Measurements from ENCODE around the gene PDE6B. TPM values are rescaled to one million over a fixed set of nuclear protein-coding genes. Genes with fewer than 3 reads are reported as not detected.
"Not testable (repeated sequence)": the region's sequence is repeated elsewhere in the genome, so short reads cannot be mapped to it uniquely, and the experiment has no call there.

Gene PDE6B
- total RNA-seq, 1 experiment from 2014 or later, result 4.2 TPM

DNA sequence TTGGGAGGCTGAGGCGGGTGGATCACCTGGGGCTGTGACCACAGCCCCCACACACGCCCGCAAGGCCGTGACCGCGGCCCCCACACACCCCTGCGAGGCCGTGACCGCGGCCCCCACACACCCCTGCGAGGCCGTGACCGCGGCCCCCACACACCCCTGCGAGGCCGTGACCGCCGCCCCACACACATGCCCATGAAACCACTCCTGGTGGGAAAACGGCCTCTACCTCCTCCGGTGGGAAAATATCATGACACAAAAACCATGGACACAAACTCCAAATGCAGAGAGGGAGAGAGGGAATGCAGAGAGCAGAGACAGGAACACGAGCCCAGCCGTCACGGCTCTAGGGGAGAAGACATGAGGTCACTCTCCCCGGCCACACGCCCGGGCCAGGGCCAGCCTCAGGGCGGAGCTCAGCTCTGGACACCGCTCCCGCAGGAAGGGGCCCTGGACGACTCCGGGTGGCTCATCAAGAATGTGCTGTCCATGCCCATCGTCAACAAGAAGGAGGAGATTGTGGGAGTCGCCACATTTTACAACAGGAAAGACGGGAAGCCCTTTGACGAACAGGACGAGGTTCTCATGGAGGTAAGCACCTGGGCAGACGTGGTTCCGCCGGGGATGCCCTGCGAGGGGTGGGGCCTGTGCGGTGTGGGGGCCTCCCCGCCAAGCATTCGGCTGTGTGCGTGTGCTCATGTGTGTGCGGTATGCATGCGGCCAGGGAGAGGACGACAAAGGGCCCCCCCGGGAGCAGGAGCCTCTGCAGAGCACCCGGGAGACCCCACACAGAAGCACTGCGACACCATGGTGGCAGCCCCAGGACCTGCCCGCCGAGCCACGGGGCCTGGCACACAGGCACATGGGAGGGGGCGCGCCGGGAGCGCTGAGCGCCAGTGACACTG lies 31.3 kb downstream of the PDE6B start:
- no peak for DNase-seq (ENCODE audit: low read depth)

DNA sequence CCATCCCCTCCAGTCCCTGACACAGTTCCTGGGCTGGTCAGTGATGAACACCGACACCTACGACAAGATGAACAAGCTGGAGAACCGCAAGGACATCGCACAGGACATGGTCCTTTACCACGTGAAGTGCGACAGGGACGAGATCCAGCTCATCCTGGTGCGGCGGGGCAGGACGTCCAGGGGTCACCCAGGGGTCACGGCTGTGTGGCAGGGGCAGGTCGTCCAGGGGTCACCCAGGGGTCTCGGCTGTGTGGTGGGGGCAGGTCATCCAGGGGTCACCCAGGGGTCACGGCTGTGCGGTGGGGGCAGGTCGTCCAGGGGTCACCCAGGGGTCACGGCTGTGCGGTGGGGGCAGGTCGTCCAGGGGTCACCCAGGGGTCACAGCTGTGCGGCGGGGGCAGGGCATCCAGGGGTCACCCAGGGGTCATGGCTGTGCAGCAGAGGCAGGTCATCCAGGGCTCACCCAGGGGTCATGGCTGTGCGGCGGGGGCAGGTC lies 32.0 kb downstream of the PDE6B start:
- no peak for DNase-seq (ENCODE audit: low read depth)

DNA sequence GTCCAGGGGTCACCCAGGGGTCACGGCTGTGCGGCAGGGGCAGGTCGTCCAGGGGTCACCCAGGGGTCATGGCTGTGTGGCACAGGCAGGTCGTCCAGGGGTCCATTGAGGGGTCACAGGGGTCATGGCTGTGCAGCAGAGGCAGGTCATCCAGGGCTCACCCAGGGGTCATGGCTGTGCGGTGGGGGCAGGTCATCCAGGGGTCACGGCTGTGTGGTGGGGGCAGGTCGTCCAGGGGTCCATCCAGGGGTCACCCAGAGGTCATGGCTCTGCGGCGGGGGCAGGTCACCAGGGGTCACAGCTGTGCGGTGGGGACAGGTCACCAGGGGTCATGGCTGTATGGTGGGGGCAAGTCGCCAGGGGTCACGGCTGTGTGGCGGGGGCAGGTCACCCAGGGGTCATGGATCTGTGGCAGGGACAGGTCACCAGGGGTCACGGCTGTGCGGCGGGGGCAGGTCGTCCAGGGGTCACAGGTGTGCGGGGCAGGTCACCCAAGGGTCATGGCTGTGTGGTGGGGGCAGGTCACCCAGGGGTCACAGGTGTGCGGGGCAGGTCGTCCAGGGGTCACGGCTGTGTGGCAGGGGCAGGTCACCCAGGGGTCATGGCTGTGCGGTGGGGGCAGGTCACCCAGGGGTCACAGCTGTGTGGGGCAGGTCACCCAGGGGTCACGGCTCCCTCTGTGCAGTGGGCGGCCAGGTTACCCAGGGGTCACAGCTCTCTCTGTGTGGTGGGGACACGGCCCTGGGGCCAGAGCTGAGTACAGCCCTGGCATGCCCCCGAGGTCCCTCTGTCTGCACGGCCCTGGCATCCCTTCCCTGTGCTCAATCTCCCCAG lies 32.7 kb downstream of the PDE6B start:
- DNase-seq (ENCODE audit: low read depth), result no peak

- DNase-seq (ENCODE audit: low read depth), result no peak
These were observed 33.6 kb downstream of the PDE6B start for GRCh38 chr4:658681-659667.

DNA sequence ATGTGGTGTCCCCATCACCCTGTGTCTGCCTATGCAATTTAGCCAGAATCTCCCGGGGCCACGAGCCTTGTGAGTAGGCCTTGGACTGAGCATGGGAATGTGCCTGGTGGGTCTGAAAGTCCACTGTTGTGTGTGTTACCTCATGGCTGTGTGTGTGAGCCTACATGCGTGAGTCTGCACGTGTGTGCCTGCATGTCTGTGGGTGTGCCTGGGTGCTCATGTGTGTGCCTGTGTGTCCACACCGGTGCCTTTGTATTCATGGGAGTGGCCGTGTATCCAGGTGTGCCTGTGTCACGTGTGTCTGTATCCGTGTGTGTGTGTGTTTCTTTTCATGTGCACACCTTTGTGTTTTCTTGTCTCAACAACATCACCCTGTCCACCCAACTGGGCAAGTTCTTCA lies 34.5 kb downstream of the PDE6B start:
- DNase-seq (ENCODE audit: low read depth), result no peak

- no peak for DNase-seq (ENCODE audit: low read depth)
These were observed 35.0 kb downstream of the PDE6B start for GRCh38 chr4:660401-660800.

GRCh38 chr4:661231-661630 lies 35.9 kb downstream of the PDE6B start:
- no peak for DNase-seq (ENCODE audit: low read depth)

- DNase-seq (ENCODE audit: low read depth), result no peak
These were observed 36.7 kb downstream of the PDE6B start for GRCh38 chr4:661881-662761.

GRCh38 chr4:663046-663437 lies 37.7 kb downstream of the PDE6B start:
- no peak for DNase-seq (ENCODE audit: low read depth)

- DNase-seq (ENCODE audit: low read depth), result peak; percentile 60
These were observed 38.4 kb downstream of the PDE6B start for GRCh38 chr4:663438-664428.

- DNase-seq (ENCODE audit: low read depth), result no peak
These were observed 39.4 kb downstream of the PDE6B start for GRCh38 chr4:664713-665231.

- DNase-seq (ENCODE audit: low read depth), result no peak
These were observed 40.0 kb downstream of the PDE6B start for GRCh38 chr4:665381-665750.

GRCh38 chr4:665751-666435 lies 40.5 kb downstream of the PDE6B start:
- no peak for DNase-seq (ENCODE audit: low read depth)

- no peak for DNase-seq (ENCODE audit: low read depth)
These were observed 41.0 kb downstream of the PDE6B start for GRCh38 chr4:666436-666810.

- no peak for DNase-seq (ENCODE audit: low read depth)
These were observed 41.6 kb downstream of the PDE6B start for GRCh38 chr4:666822-667544.

DNA sequence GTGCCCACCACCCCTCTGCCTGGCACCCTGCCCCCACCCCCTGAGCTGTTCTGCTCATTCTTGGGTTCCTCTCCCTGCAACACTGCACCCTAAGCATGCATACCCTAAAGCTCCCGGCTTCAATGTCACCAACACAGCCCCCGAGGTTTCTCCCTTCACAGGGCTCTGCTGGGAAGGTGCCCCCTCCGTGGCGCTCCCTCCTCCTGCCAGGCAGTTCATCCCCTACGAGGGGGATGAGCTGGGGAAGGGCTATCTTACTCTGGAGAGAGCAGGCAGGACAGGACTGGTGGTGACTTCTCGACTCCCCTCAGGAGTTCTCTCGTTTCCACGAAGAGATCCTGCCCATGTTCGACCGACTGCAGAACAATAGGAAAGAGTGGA lies 42.2 kb downstream of the PDE6B start:
- DNase-seq (ENCODE audit: low read depth), result no peak

- not testable (repeated sequence) for DNase-seq (ENCODE audit: low read depth)
These were observed 42.8 kb downstream of the PDE6B start for GRCh38 chr4:668219-668618.
